Activated CD8-positive, alpha-beta memory T cell treated with anti-CD3 and anti-CD28 coated beads for 4 hours (primary cell): ENCODE data around the gene SNTN.
"Not testable (repeated sequence)": the region's sequence is repeated elsewhere in the genome, so short reads cannot be mapped to it uniquely, and the experiment has no call there.

ENCODE experiments used
- DNase-seq, 2 donors: peaks; one replicate each; pipeline ENCODE4 v3.0.0-alpha.2; 2020; ENCODE audit warnings: low read depth in 2 of 2

The SNTN gene

GRCh38 chr3:63652066-63652725 is at the start of gene SNTN:
Gene SNTN, plus strand, starts transcription at chr3:63652675. Its CDS starts 13 bp downstream, at chr3:63652688.
- DNase-seq = no peak

- no peak for DNase-seq
Observed at GRCh38 chr3:63607716-63608115, 44.8 kb upstream of the SNTN start.

GRCh38 chr3:63609408-63609807 is 43.1 kb upstream of the SNTN start:
- DNase-seq = no peak

- DNase-seq = no peak
Observed at GRCh38 chr3:63609834-63610233, 42.6 kb upstream of the SNTN start.

- no peak for DNase-seq
Observed at GRCh38 chr3:63611382-63611781, 41.1 kb upstream of the SNTN start.

- DNase-seq = no peak
Observed at GRCh38 chr3:63613561-63613960, 38.9 kb upstream of the SNTN start.

- DNase-seq = no peak
Observed at GRCh38 chr3:63617391-63617790, 35.1 kb upstream of the SNTN start.

GRCh38 chr3:63624941-63625560 is 27.4 kb upstream of the SNTN start:
- no peak for DNase-seq

- DNase-seq = no peak
Observed at GRCh38 chr3:63631670-63632069, 20.8 kb upstream of the SNTN start.

GRCh38 chr3:63635186-63635585 is 17.3 kb upstream of the SNTN start:
- DNase-seq = no peak

- no peak for DNase-seq
Observed at GRCh38 chr3:63639806-63640205, 12.7 kb upstream of the SNTN start.

GRCh38 chr3:63642488-63642887 is 10.0 kb upstream of the SNTN start:
- no peak for DNase-seq

- no peak for DNase-seq
Observed at GRCh38 chr3:63644212-63644797, 8.2 kb upstream of the SNTN start.

GRCh38 chr3:63644928-63645781 is 7.3 kb upstream of the SNTN start:
- not testable (repeated sequence) for DNase-seq

- no peak for DNase-seq
Observed at GRCh38 chr3:63654211-63654610, 1.7 kb downstream of the SNTN start.

GRCh38 chr3:63654931-63655330 is 2.5 kb downstream of the SNTN start:
- no peak for DNase-seq

- no peak for DNase-seq
Observed at GRCh38 chr3:63655519-63655918, 3.0 kb downstream of the SNTN start.

- DNase-seq = no peak
Observed at GRCh38 chr3:63656786-63657185, 4.3 kb downstream of the SNTN start.

GRCh38 chr3:63661242-63661641 is 8.8 kb downstream of the SNTN start:
- DNase-seq = no peak

- DNase-seq = no peak
Observed at GRCh38 chr3:63662011-63662410, 9.5 kb downstream of the SNTN start.

- no peak for DNase-seq
Observed at GRCh38 chr3:63662500-63662899, 10.0 kb downstream of the SNTN start.

- no peak for DNase-seq
Observed at GRCh38 chr3:63670544-63670943, 18.1 kb downstream of the SNTN start.
